Renal cortex interstitium (tissue), 15 donors: ENCODE results near the gene ELAVL3. TPM values are rescaled to one million over a fixed set of nuclear protein-coding genes. Genes with fewer than 3 reads are reported as not detected.
A peak's percentile ranks its signal among the peaks of the same experiment; 100 is the strongest.

Source experiments
- DNase-seq, 11 donors: peaks; one replicate each; pipeline ENCODE4 v3.0.0-alpha.2; 2013; ENCODE audit warnings: low read depth in 9 of 11, low spot score in 4 of 11; ENCODE audit errors: extremely low read depth in 1 of 11
- long read RNA-seq, 16 experiments: transcript quantifications; one replicate each; lab custom pipeline, GENCODE V29; 2026
- polyA plus RNA-seq, 3 donors: library from polyadenylated mRNA; unstranded; fragments of 120-200 nt; gene quantifications; one replicate each; pipeline ENCODE4 v1.2.1, GENCODE V29; 2013; ENCODE audit not compliant: insufficient read length in 3 of 3

Gene ELAVL3
- under 1 TPM; 0.19 to 0.52 (median 0.20) TPM for polyA plus RNA-seq
- long read RNA-seq, donor 1 = 0 reads
- long read RNA-seq, donor 2 = 0 reads
- long read RNA-seq, donor 3 = 0 reads
- long read RNA-seq, donor 4 = 0 reads
- long read RNA-seq, donor 5 = 0 reads
- long read RNA-seq, donor 6 = 0 reads
- long read RNA-seq, donor 7 = 0 reads
- long read RNA-seq, donor 8 = 0 reads
- long read RNA-seq, donor 9 = 0 reads
- long read RNA-seq, donor 10 = 0 reads
- long read RNA-seq, donor 11 = 0 reads
- long read RNA-seq, donor 12 = 0 reads
- long read RNA-seq, donor 13 = 0 reads
- long read RNA-seq, donor 14 = 0 reads
- long read RNA-seq, donor 15 = 0 reads
- long read RNA-seq, donor 16 = 0 reads

GRCh38 chr19:11480715-11481533 is at the start of gene ELAVL3:
ELAVL3 (minus strand) TSS chr19:11481046; CDS start chr19:11480608, 438 bp downstream.
- DNase-seq = peak in 1 of 11 donors; percentile 8

GRCh38 chr19:11530432-11530831 is 49.6 kb upstream of the ELAVL3 start:
- peak in 3 of 11 donors; percentile 41 to 56 (median 48) for DNase-seq

GRCh38 chr19:11528551-11529341 is 47.9 kb upstream of the ELAVL3 start, which contains the start of gene ECSIT:
ECSIT (minus strand) TSS chr19:11529134; CDS start chr19:11519170, 9,964 bp downstream.
- DNase-seq = peak; percentile 93 to 98 (median 95)

GRCh38 chr19:11519138-11519537 is 38.3 kb upstream of the ELAVL3 start:
- no peak for DNase-seq

GRCh38 chr19:11513946-11514345 is 33.1 kb upstream of the ELAVL3 start:
- DNase-seq = no peak

- DNase-seq = no peak
Observed at GRCh38 chr19:11510444-11510843, 29.6 kb upstream of the ELAVL3 start.

GRCh38 chr19:11507370-11508078 is 26.7 kb upstream of the ELAVL3 start:
- no peak for DNase-seq

GRCh38 chr19:11506967-11507366 is 26.1 kb upstream of the ELAVL3 start:
- DNase-seq = no peak

- DNase-seq = peak in 2 of 11 donors; percentile 48 to 53
Observed at GRCh38 chr19:11506101-11506555, 25.3 kb upstream of the ELAVL3 start.

GRCh38 chr19:11505504-11506100 is 24.8 kb upstream of the ELAVL3 start, which contains the start of gene ZNF653:
ZNF653 (minus strand) TSS chr19:11505839; CDS start chr19:11505786, 53 bp downstream.
- peak; percentile 88 to 97 (median 95) for DNase-seq

- peak in 10 of 11 donors; percentile 83 to 93 (median 91) for DNase-seq
Observed at GRCh38 chr19:11505032-11505503, 24.2 kb upstream of the ELAVL3 start.

- DNase-seq = no peak
Observed at GRCh38 chr19:11504502-11505031, 23.7 kb upstream of the ELAVL3 start.

GRCh38 chr19:11499890-11500420 is 19.1 kb upstream of the ELAVL3 start:
- no peak for DNase-seq

GRCh38 chr19:11499220-11499726 is 18.4 kb upstream of the ELAVL3 start:
- no peak for DNase-seq

- DNase-seq = peak in 2 of 11 donors; percentile 14 to 28
Observed at GRCh38 chr19:11496391-11497163, 15.7 kb upstream of the ELAVL3 start.

- DNase-seq = no peak
Observed at GRCh38 chr19:11495885-11496284, 15.0 kb upstream of the ELAVL3 start.
